Measurements from ENCODE around the gene IGDCC3.

Gene IGDCC3

GRCh38 chr15:65292938-65293518 lies 84.8 kb downstream of the IGDCC3 start:
- Histone ChIP-seq H2BK12ac (ENCODE audit: low read length in 2 of 2) (no peak overlapping the region), H3K4me3 (ENCODE audit: insufficient read depth in 1 of 2, low read depth in 1 of 2, low read length in 2 of 2) (no peak overlapping the region)

GRCh38 chr15:65290228-65290627 lies 87.6 kb downstream of the IGDCC3 start:
- Histone ChIP-seq H3K27ac (ENCODE audit: low read length, poor library complexity, severe bottlenecking) (no peak overlapping the region), H3K9ac (ENCODE audit: low read length) (no peak overlapping the region), H3K18ac (ENCODE audit: low read depth in 1 of 2, low read length in 2 of 2) (no peak overlapping the region), H2BK15ac (ENCODE audit: low read depth, poor library complexity, severe bottlenecking) (no peak overlapping the region), H2AFZ (ENCODE audit: low read depth, low read length) (no peak overlapping the region), H2BK120ac (ENCODE audit: low read depth, low read length) (no peak overlapping the region), H3K36me3 (ENCODE audit: control insufficient read depth in 1 of 2, insufficient read depth in 2 of 2, low read depth in 1 of 2, low read length in 2 of 2) (no peaks in the 10 kb centered on the region), H3K9me3 (ENCODE audit: control insufficient read depth, low read length) (no peaks in the 10 kb centered on the region), H2BK12ac (ENCODE audit: low read length in 2 of 2) (no peak overlapping the region), H2AK5ac (ENCODE audit: low read length, severe bottlenecking) (no peak overlapping the region), H3K27me3 (ENCODE audit: control insufficient read depth in 1 of 2, insufficient read depth in 1 of 2, low read length in 2 of 2) (no peaks in the 10 kb centered on the region), H4K91ac (ENCODE audit: low read length) (no peak overlapping the region), H3K14ac (ENCODE audit: low read length in 2 of 2) (no peak overlapping the region), H3K4me3 (ENCODE audit: insufficient read depth in 1 of 2, low read depth in 1 of 2, low read length in 2 of 2) (no peak overlapping the region), H3K4me1 (ENCODE audit: control insufficient read depth, insufficient read depth, low read depth, low read length) (peaks cover 8% of the 10 kb centered on the region), H3K23ac (ENCODE audit: low read length in 2 of 2) (no peak overlapping the region), H2BK5ac (ENCODE audit: low read depth, low read length, poor library complexity, severe bottlenecking) (no peak overlapping the region), H4K8ac (ENCODE audit: low read length) (no peak overlapping the region), H3K4ac (ENCODE audit: low read depth in 1 of 2, low read length in 2 of 2) (no peak overlapping the region), H3K4me2 (ENCODE audit: low read length, poor library complexity, severe bottlenecking) (no peak overlapping the region), H3K79me1 (replicated peaks; ENCODE audit: low read length, poor library complexity, severe bottlenecking) (peaks cover 4% of the 10 kb centered on the region)
- 98% methylated on average over 7 of the region's 7 CpGs for WGBS
- DNase-seq, result no peak

More at GRCh38 chr15:65292938-65293518, 84.8 kb downstream of the IGDCC3 start:
- no peak overlapping the region for H3K18ac ChIP-seq (ENCODE audit: low read depth in 1 of 2, low read length in 2 of 2)
- no peaks in the 10 kb centered on the region for H3K36me3 ChIP-seq (ENCODE audit: control insufficient read depth in 1 of 2, insufficient read depth in 2 of 2, low read depth in 1 of 2, low read length in 2 of 2)
- no peak overlapping the region for H3K27ac ChIP-seq (ENCODE audit: low read length, poor library complexity, severe bottlenecking)
- H2AK5ac ChIP-seq (ENCODE audit: low read length, severe bottlenecking), result no peak overlapping the region
- H3K4me1 ChIP-seq (ENCODE audit: control insufficient read depth, insufficient read depth, low read depth, low read length), result peaks cover 3% of the 10 kb centered on the region
- no peak overlapping the region for H4K91ac ChIP-seq (ENCODE audit: low read length)
- no peak overlapping the region for H2BK5ac ChIP-seq (ENCODE audit: low read depth, low read length, poor library complexity, severe bottlenecking)
- H3K9ac ChIP-seq (ENCODE audit: low read length), result no peak overlapping the region
- no peak overlapping the region for H3K4ac ChIP-seq (ENCODE audit: low read depth in 1 of 2, low read length in 2 of 2)
- DNase-seq, result no peak
- WGBS, result 79% methylated on average over 1 of the region's 1 CpG
- H2AFZ ChIP-seq (ENCODE audit: low read depth, low read length), result no peak overlapping the region
- no peaks in the 10 kb centered on the region for H3K79me1 ChIP-seq (replicated peaks; ENCODE audit: low read length, poor library complexity, severe bottlenecking)
- no peaks in the 10 kb centered on the region for H3K9me3 ChIP-seq (ENCODE audit: control insufficient read depth, low read length)
- H2BK15ac ChIP-seq (ENCODE audit: low read depth, poor library complexity, severe bottlenecking), result no peak overlapping the region
- no peak overlapping the region for H3K23ac ChIP-seq (ENCODE audit: low read length in 2 of 2)
- H3K4me2 ChIP-seq (ENCODE audit: low read length, poor library complexity, severe bottlenecking), result no peak overlapping the region
- H3K14ac ChIP-seq (ENCODE audit: low read length in 2 of 2), result no peak overlapping the region
- no peaks in the 10 kb centered on the region for H3K27me3 ChIP-seq (ENCODE audit: control insufficient read depth in 1 of 2, insufficient read depth in 1 of 2, low read length in 2 of 2)
- no peak overlapping the region for H2BK120ac ChIP-seq (ENCODE audit: low read depth, low read length)
- no peak overlapping the region for H4K8ac ChIP-seq (ENCODE audit: low read length)

GRCh38 chr15:65289261-65289854 lies 88.4 kb downstream of the IGDCC3 start:
- no peak overlapping the region for H3K4me2 ChIP-seq (ENCODE audit: low read length, poor library complexity, severe bottlenecking)
- H4K91ac ChIP-seq (ENCODE audit: low read length), result no peak overlapping the region
- H2BK5ac ChIP-seq (ENCODE audit: low read depth, low read length, poor library complexity, severe bottlenecking), result no peak overlapping the region
- H3K27me3 ChIP-seq (ENCODE audit: control insufficient read depth in 1 of 2, insufficient read depth in 1 of 2, low read length in 2 of 2), result no peaks in the 10 kb centered on the region
- H3K9me3 ChIP-seq (ENCODE audit: control insufficient read depth, low read length), result no peaks in the 10 kb centered on the region
- no peak overlapping the region for H2AFZ ChIP-seq (ENCODE audit: low read depth, low read length)
- H2BK15ac ChIP-seq (ENCODE audit: low read depth, poor library complexity, severe bottlenecking), result no peak overlapping the region
- peaks cover 7% of the 10 kb centered on the region for H3K79me1 ChIP-seq (replicated peaks; ENCODE audit: low read length, poor library complexity, severe bottlenecking)
- H3K4me3 ChIP-seq (ENCODE audit: insufficient read depth in 1 of 2, low read depth in 1 of 2, low read length in 2 of 2), result no peak overlapping the region
- no peak overlapping the region for H3K23ac ChIP-seq (ENCODE audit: low read length in 2 of 2)
- H3K9ac ChIP-seq (ENCODE audit: low read length), result no peak overlapping the region
- 98% methylated on average over 7 of the region's 7 CpGs for WGBS
- peaks cover 7% of the 10 kb centered on the region for H3K4me1 ChIP-seq (ENCODE audit: control insufficient read depth, insufficient read depth, low read depth, low read length)
- no peak overlapping the region for H2AK5ac ChIP-seq (ENCODE audit: low read length, severe bottlenecking)
- H2BK120ac ChIP-seq (ENCODE audit: low read depth, low read length), result no peak overlapping the region
- no peak for DNase-seq
- no peak overlapping the region for H3K27ac ChIP-seq (ENCODE audit: low read length, poor library complexity, severe bottlenecking)
- no peak overlapping the region for H2BK12ac ChIP-seq (ENCODE audit: low read length in 2 of 2)
- H3K4ac ChIP-seq (ENCODE audit: low read depth in 1 of 2, low read length in 2 of 2), result no peak overlapping the region
- H3K14ac ChIP-seq (ENCODE audit: low read length in 2 of 2), result no peak overlapping the region
- no peaks in the 10 kb centered on the region for H3K36me3 ChIP-seq (ENCODE audit: control insufficient read depth in 1 of 2, insufficient read depth in 2 of 2, low read depth in 1 of 2, low read length in 2 of 2)
- H4K8ac ChIP-seq (ENCODE audit: low read length), result no peak overlapping the region
- H3K18ac ChIP-seq (ENCODE audit: low read depth in 1 of 2, low read length in 2 of 2), result no peak overlapping the region

- WGBS, result 93% methylated on average over 3 of the region's 3 CpGs
- H3K9me3 ChIP-seq (ENCODE audit: control insufficient read depth, low read length), result no peaks in the 10 kb centered on the region
Observed at GRCh38 chr15:65287520-65287855, 90.3 kb downstream of the IGDCC3 start.

More at GRCh38 chr15:65287520-65287855, 90.3 kb downstream of the IGDCC3 start:
- H2BK12ac ChIP-seq (ENCODE audit: low read length in 2 of 2), result peak overlapping the region in 1 of 2 experiments; percentile 42
- H4K91ac ChIP-seq (ENCODE audit: low read length), result no peak overlapping the region
- H2BK15ac ChIP-seq (ENCODE audit: low read depth, poor library complexity, severe bottlenecking), result no peak overlapping the region
- no peak overlapping the region for H3K18ac ChIP-seq (ENCODE audit: low read depth in 1 of 2, low read length in 2 of 2)
- H2AFZ ChIP-seq (ENCODE audit: low read depth, low read length), result no peak overlapping the region
- H3K4me2 ChIP-seq (ENCODE audit: low read length, poor library complexity, severe bottlenecking), result no peak overlapping the region
- peaks cover 15% of the 10 kb centered on the region for H3K79me1 ChIP-seq (replicated peaks; ENCODE audit: low read length, poor library complexity, severe bottlenecking)
- H3K4me1 ChIP-seq (ENCODE audit: control insufficient read depth, insufficient read depth, low read depth, low read length), result peaks cover 8% of the 10 kb centered on the region
- no peak overlapping the region for H3K27ac ChIP-seq (ENCODE audit: low read length, poor library complexity, severe bottlenecking)
- no peak overlapping the region for H2AK5ac ChIP-seq (ENCODE audit: low read length, severe bottlenecking)
- peak; percentile 39 for DNase-seq
- peak overlapping the region; percentile 7 for H4K8ac ChIP-seq (ENCODE audit: low read length)
- H3K9ac ChIP-seq (ENCODE audit: low read length), result no peak overlapping the region
- no peak overlapping the region for H3K4me3 ChIP-seq (ENCODE audit: insufficient read depth in 1 of 2, low read depth in 1 of 2, low read length in 2 of 2)
- H2BK5ac ChIP-seq (ENCODE audit: low read depth, low read length, poor library complexity, severe bottlenecking), result no peak overlapping the region
- H3K4ac ChIP-seq (ENCODE audit: low read depth in 1 of 2, low read length in 2 of 2), result no peak overlapping the region
- H3K36me3 ChIP-seq (ENCODE audit: control insufficient read depth in 1 of 2, insufficient read depth in 2 of 2, low read depth in 1 of 2, low read length in 2 of 2), result no peaks in the 10 kb centered on the region
- H3K14ac ChIP-seq (ENCODE audit: low read length in 2 of 2), result no peak overlapping the region
- no peak overlapping the region for H2BK120ac ChIP-seq (ENCODE audit: low read depth, low read length)
- no peaks in the 10 kb centered on the region for H3K27me3 ChIP-seq (ENCODE audit: control insufficient read depth in 1 of 2, insufficient read depth in 1 of 2, low read length in 2 of 2)
- no peak overlapping the region for H3K23ac ChIP-seq (ENCODE audit: low read length in 2 of 2)

Data from mesenchymal stem cell (in vitro differentiated cells and primary cell).